Keratinocyte (primary cell): Measurements from ENCODE around the gene OR56B1.

Experiments
- EZH2 ChIP-seq: IDR thresholded peaks from one replicate; pipeline ENCODE4 v1.6.1; 2012; ENCODE audit warnings: inconsistent platforms, mild to moderate bottlenecking, low read length, moderate library complexity
- TF ChIP-seq, protein P1 (sequence below), 3 experiments: IDR thresholded peaks in 1 of 3; conservative IDR thresholded peaks in 1 of 3; optimal IDR thresholded peaks in 1 of 3; 2 replicates in 2 of 3; 3 replicates in 1 of 3; pipeline versions ENCODE3 to v1.5.1; 2011; ENCODE audit warnings: low read length in 3 of 3, mild to moderate bottlenecking in 3 of 3, moderate library complexity in 2 of 3, control low read depth in 1 of 3, inconsistent platforms in 1 of 3; ENCODE audit not compliant: insufficient read depth in 2 of 3; ENCODE audit errors: extremely low read depth in 1 of 3

DNA sequence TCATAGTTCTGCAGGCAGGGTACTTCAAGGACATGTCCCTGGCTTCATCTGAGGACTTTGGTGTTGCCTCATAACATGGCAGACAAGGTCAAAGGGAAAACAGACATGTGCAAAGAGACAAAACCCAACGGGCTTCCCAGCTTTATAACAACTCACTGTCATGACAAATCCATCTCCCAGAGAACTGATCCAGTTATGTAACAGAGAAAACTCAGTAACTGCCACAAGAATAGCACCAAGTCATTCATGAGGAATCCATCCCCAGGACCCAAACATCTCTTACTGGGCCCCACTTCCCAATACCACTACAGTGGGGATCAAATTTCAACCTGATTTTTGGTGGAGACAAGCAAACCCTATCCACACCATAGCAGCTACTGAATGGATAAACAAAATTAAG lies 30.8 kb downstream of the OR56B1 start:
- TF ChIP-seq, protein P1, sequence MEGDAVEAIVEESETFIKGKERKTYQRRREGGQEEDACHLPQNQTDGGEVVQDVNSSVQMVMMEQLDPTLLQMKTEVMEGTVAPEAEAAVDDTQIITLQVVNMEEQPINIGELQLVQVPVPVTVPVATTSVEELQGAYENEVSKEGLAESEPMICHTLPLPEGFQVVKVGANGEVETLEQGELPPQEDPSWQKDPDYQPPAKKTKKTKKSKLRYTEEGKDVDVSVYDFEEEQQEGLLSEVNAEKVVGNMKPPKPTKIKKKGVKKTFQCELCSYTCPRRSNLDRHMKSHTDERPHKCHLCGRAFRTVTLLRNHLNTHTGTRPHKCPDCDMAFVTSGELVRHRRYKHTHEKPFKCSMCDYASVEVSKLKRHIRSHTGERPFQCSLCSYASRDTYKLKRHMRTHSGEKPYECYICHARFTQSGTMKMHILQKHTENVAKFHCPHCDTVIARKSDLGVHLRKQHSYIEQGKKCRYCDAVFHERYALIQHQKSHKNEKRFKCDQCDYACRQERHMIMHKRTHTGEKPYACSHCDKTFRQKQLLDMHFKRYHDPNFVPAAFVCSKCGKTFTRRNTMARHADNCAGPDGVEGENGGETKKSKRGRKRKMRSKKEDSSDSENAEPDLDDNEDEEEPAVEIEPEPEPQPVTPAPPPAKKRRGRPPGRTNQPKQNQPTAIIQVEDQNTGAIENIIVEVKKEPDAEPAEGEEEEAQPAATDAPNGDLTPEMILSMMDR (optimal IDR thresholded peaks at IDR 0.05 in 1 of 3, IDR thresholded peaks at IDR 0.05 in 1 of 3, conservative IDR thresholded peaks at IDR 0.05 in 1 of 3; ENCODE audit: extremely low read depth in 1 of 3, insufficient read depth in 2 of 3, low read length in 3 of 3) = no peak
- no peak for TF ChIP-seq EZH2
